K562 (cell line): Measurements from ENCODE around the gene TMEM61.

Experiments
- FOXM1 ChIP-seq, 2 experiments: fragments of 450-650 bp in 1 of 2; sonication (generic) in 1 of 2; formaldehyde crosslinking in 1 of 2; IDR thresholded peaks; 2 replicates each; pipeline versions ENCODE4 v1.6.1 to v1.9.0; 2017 to 2022; ENCODE audit warnings: low read depth in 2 of 2, mild to moderate bottlenecking in 2 of 2, missing genetic modification reagents in 1 of 2, moderate library complexity in 1 of 2
- POLR2AphosphoS5 ChIP-seq: IDR thresholded peaks from 2 replicates; pipeline ENCODE4 v1.6.1; 2011; ENCODE audit warnings: mild to moderate bottlenecking, low read depth, low read length, moderate library complexity; ENCODE audit not compliant: control insufficient read depth, insufficient read depth
- USF1 ChIP-seq: sonication (generic); formaldehyde crosslinking; IDR thresholded peaks from 2 replicates; pipeline ENCODE4 v1.9.0; 2022; ENCODE audit warnings: mild to moderate bottlenecking, missing genetic modification reagents
- ZNF354B ChIP-seq: fragments of 250-450 bp; sonication (Bioruptor Pico); IDR thresholded peaks from 2 replicates; pipeline ENCODE4 v1.4.0; 2020

- no peak for TF ChIP-seq FOXM1 (IDR thresholded peaks at IDR 0.05; ENCODE audit: low read depth)
- no peak for TF ChIP-seq FOXM1 (CRISPR knock-in tag; IDR thresholded peaks at IDR 0.05; ENCODE audit: low read depth)
- no peak for TF ChIP-seq POLR2AphosphoS5
- no peak for TF ChIP-seq USF1
- no peak for TF ChIP-seq ZNF354B (CRISPR knock-in tag)
Measured at GRCh38 chr1:54951810-54952226, 28.6 kb upstream of the TMEM61 start.
